Measurements from ENCODE around the gene ANAPC13.
A peak's percentile ranks its signal among the peaks of the same experiment; 100 is the strongest.

ANAPC13 gene

DNA sequence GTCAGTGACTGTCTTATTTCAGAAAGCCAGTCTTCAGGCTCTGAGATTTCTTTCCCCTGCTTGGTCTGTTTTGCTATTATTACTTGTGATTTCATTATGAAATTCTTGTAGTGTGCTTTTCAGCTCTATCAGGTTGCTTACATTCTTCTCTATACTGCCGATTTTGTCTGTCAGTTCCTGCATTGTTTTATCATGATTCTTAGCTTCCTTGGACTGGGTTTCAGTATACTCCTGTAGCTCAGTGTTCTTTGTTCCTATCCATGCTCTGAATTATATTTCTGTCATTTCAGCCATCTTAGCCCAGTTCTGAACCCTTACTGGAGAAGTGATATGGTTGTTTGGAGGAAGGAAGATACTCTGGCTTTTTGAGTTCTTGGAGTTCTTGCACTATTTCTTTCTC lies 40.5 kb upstream of the ANAPC13 start:
- Histone ChIP-seq H3K27ac (ENCODE audit: low read depth, low read length) (no peak overlapping the region), H3K79me1 (ENCODE audit: low read length) (peaks cover 5% of the 10 kb centered on the region), H3K4me1 (ENCODE audit: control insufficient read depth, low read depth, low read length) (no peaks in the 10 kb centered on the region), H3K4me2 (ENCODE audit: low read length) (no peak overlapping the region), H3K27me3 (ENCODE audit: insufficient read depth, low read length, poor library complexity) (no peaks in the 10 kb centered on the region), H3K4me3 (ENCODE audit: low read length) (no peak overlapping the region), H2BK5ac (ENCODE audit: low read length) (no peak overlapping the region), H3K18ac (ENCODE audit: low read length) (no peak overlapping the region), H3K23ac (ENCODE audit: low read length) (no peak overlapping the region), H4K5ac (ENCODE audit: low read length) (no peak overlapping the region), H3K36me3 (ENCODE audit: control insufficient read depth, insufficient read depth, low read length) (no peaks in the 10 kb centered on the region), H4K8ac (ENCODE audit: low read depth, low read length) (no peak overlapping the region), H3K9ac (ENCODE audit: low read length) (no peak overlapping the region), H3K4ac (ENCODE audit: low read depth, low read length) (no peak overlapping the region), H2AK5ac (ENCODE audit: low read length) (no peak overlapping the region), H3K79me2 (ENCODE audit: control insufficient read depth, insufficient read depth, low read length) (no peaks in the 10 kb centered on the region), H2BK120ac (ENCODE audit: low read depth, low read length) (no peak overlapping the region), H3K56ac (ENCODE audit: low read length) (no peak overlapping the region), H2BK15ac (replicated peaks; ENCODE audit: low read depth) (no peak overlapping the region)
- DNase-seq: no peak
- WGBS (ENCODE audit: extremely low coverage, insufficient coverage, low lambda C conversion rate): no CpG with 5 or more reads among the region's 1 CpG

DNA sequence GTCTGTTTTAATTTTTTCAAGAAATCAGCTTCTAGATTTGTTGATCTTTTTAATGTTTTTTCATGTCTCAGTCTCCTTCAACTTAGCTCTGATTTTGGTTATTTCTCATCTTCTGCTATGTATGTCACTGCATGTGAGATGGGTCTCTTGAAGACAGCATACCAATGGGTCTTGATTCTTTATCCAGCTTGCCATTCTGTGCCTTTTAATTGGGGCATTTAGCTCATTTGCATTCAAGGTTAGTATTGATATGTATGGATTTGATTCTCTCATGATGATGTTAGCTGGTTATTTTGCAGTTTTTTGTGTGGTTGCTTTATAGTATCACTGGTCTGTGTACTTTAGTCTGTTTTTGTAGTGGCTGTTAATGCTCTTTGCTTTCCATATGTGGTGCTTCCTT lies 39.5 kb upstream of the ANAPC13 start:
- H2BK5ac ChIP-seq (ENCODE audit: low read length): no peak overlapping the region
- DNase-seq: no peak
- H3K27ac ChIP-seq (ENCODE audit: low read depth, low read length): no peak overlapping the region
- no peaks in the 10 kb centered on the region for H3K27me3 ChIP-seq (ENCODE audit: insufficient read depth, low read length, poor library complexity)
- no peaks in the 10 kb centered on the region for H3K79me2 ChIP-seq (ENCODE audit: control insufficient read depth, insufficient read depth, low read length)
- no peak overlapping the region for H4K8ac ChIP-seq (ENCODE audit: low read depth, low read length)
- H3K79me1 ChIP-seq (ENCODE audit: low read length): peaks cover 5% of the 10 kb centered on the region
- H3K18ac ChIP-seq (ENCODE audit: low read length): no peak overlapping the region
- no peak overlapping the region for H3K9ac ChIP-seq (ENCODE audit: low read length)
- H3K4me1 ChIP-seq (ENCODE audit: control insufficient read depth, low read depth, low read length): no peaks in the 10 kb centered on the region
- H3K4me2 ChIP-seq (ENCODE audit: low read length): no peak overlapping the region
- no peak overlapping the region for H2BK15ac ChIP-seq (replicated peaks; ENCODE audit: low read depth)
- no peaks in the 10 kb centered on the region for H3K36me3 ChIP-seq (ENCODE audit: control insufficient read depth, insufficient read depth, low read length)
- H3K23ac ChIP-seq (ENCODE audit: low read length): no peak overlapping the region
- H2BK120ac ChIP-seq (ENCODE audit: low read depth, low read length): no peak overlapping the region
- no peak overlapping the region for H3K4ac ChIP-seq (ENCODE audit: low read depth, low read length)
- H3K56ac ChIP-seq (ENCODE audit: low read length): no peak overlapping the region
- H4K5ac ChIP-seq (ENCODE audit: low read length): no peak overlapping the region
- no peak overlapping the region for H2AK5ac ChIP-seq (ENCODE audit: low read length)
- H3K4me3 ChIP-seq (ENCODE audit: low read length): no peak overlapping the region

DNA sequence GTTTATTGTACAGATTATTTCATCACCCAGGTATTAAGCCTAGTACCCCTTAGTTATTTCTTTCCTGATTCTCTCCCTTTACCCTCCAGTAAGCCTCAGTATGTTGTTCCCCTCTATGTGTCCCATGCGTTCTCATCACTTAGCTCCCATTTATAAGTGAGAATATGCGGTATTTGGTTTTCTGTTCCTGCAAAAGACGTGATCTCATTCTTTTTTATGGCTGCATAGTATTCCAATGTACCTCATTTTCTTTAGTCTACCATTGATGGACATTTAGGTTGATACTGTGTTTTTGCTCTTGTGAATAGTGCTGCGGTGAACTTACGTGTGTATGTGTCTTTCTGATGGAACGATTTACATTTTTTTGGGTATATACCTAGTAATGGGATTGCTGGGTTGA lies 36.8 kb upstream of the ANAPC13 start:
- Histone ChIP-seq H2BK5ac (ENCODE audit: low read length) (no peak overlapping the region), H3K23ac (ENCODE audit: low read length) (no peak overlapping the region), H3K56ac (ENCODE audit: low read length) (no peak overlapping the region), H3K4ac (ENCODE audit: low read depth, low read length) (no peak overlapping the region), H3K27me3 (ENCODE audit: insufficient read depth, low read length, poor library complexity) (no peaks in the 10 kb centered on the region), H2AK5ac (ENCODE audit: low read length) (no peak overlapping the region), H3K36me3 (ENCODE audit: control insufficient read depth, insufficient read depth, low read length) (no peaks in the 10 kb centered on the region), H3K4me3 (ENCODE audit: low read length) (no peak overlapping the region), H4K5ac (ENCODE audit: low read length) (no peak overlapping the region), H3K27ac (ENCODE audit: low read depth, low read length) (no peak overlapping the region), H3K79me1 (ENCODE audit: low read length) (peaks cover 5% of the 10 kb centered on the region), H3K18ac (ENCODE audit: low read length) (no peak overlapping the region), H2BK120ac (ENCODE audit: low read depth, low read length) (no peak overlapping the region), H3K79me2 (ENCODE audit: control insufficient read depth, insufficient read depth, low read length) (no peaks in the 10 kb centered on the region), H3K4me1 (ENCODE audit: control insufficient read depth, low read depth, low read length) (no peaks in the 10 kb centered on the region), H3K4me2 (ENCODE audit: low read length) (no peak overlapping the region), H2BK15ac (replicated peaks; ENCODE audit: low read depth) (no peak overlapping the region), H4K8ac (ENCODE audit: low read depth, low read length) (no peak overlapping the region), H3K9ac (ENCODE audit: low read length) (no peak overlapping the region)
- no peak for DNase-seq
- no CpG with 5 or more reads among the region's 6 CpGs for WGBS (ENCODE audit: extremely low coverage, insufficient coverage, low lambda C conversion rate)

DNA sequence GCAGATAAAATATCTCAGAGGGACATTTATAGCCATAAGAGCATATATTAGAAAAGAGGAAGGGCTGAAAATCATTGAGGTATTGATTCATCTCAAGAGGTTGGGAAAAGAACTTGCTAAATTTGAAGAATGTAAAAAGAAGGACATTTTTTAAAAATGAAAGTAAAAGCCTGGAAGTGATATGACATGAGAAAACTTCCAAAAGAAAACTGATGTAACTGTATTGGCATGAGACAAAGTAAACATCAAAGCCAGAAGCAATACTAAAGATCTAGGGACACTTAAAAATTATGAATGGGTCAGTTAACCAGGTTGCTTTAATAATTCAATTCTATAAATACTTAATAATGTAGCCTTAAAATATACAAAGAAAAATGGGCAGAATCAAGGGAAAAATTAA lies 32.0 kb upstream of the ANAPC13 start:
- no peaks in the 10 kb centered on the region for H3K4me1 ChIP-seq (ENCODE audit: control insufficient read depth, low read depth, low read length)
- H3K9ac ChIP-seq (ENCODE audit: low read length): no peak overlapping the region
- no peak overlapping the region for H3K23ac ChIP-seq (ENCODE audit: low read length)
- H3K56ac ChIP-seq (ENCODE audit: low read length): no peak overlapping the region
- no peak overlapping the region for H4K5ac ChIP-seq (ENCODE audit: low read length)
- no peak overlapping the region for H4K8ac ChIP-seq (ENCODE audit: low read depth, low read length)
- no peaks in the 10 kb centered on the region for H3K27me3 ChIP-seq (ENCODE audit: insufficient read depth, low read length, poor library complexity)
- H3K27ac ChIP-seq (ENCODE audit: low read depth, low read length): no peak overlapping the region
- no peak overlapping the region for H3K4me2 ChIP-seq (ENCODE audit: low read length)
- no peak overlapping the region for H2BK15ac ChIP-seq (replicated peaks; ENCODE audit: low read depth)
- H3K36me3 ChIP-seq (ENCODE audit: control insufficient read depth, insufficient read depth, low read length): no peaks in the 10 kb centered on the region
- H3K18ac ChIP-seq (ENCODE audit: low read length): no peak overlapping the region
- no peak overlapping the region for H2BK120ac ChIP-seq (ENCODE audit: low read depth, low read length)
- no peaks in the 10 kb centered on the region for H3K79me2 ChIP-seq (ENCODE audit: control insufficient read depth, insufficient read depth, low read length)
- no peak overlapping the region for H3K4me3 ChIP-seq (ENCODE audit: low read length)
- H2AK5ac ChIP-seq (ENCODE audit: low read length): no peak overlapping the region
- H3K79me1 ChIP-seq (ENCODE audit: low read length): no peaks in the 10 kb centered on the region
- DNase-seq: no peak
- H2BK5ac ChIP-seq (ENCODE audit: low read length): no peak overlapping the region
- no peak overlapping the region for H3K4ac ChIP-seq (ENCODE audit: low read depth, low read length)

DNA sequence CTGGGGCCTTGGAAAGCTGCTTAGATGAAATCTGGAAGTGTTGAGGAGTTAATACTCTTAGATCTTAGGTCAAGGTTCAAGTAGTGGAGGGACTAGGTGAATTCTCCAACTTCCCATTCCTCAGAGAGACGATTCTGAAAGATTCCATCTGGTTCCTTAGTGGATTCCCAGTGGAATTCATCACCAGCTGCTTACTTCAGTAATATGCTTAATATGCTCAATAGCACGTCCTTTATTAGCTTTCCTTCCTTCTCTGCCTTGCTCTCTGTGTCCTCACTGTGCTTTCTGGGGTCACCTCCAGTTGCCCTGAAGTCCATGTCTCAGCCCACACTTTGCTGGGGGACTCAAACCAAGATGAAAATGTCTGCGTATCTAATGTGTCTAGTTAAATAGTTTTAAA lies 31.1 kb upstream of the ANAPC13 start:
- Histone ChIP-seq H3K36me3 (ENCODE audit: control insufficient read depth, insufficient read depth, low read length) (no peaks in the 10 kb centered on the region), H3K79me1 (ENCODE audit: low read length) (no peaks in the 10 kb centered on the region), H2BK5ac (ENCODE audit: low read length) (no peak overlapping the region), H3K9ac (ENCODE audit: low read length) (no peak overlapping the region), H4K8ac (ENCODE audit: low read depth, low read length) (no peak overlapping the region), H3K4ac (ENCODE audit: low read depth, low read length) (no peak overlapping the region), H4K5ac (ENCODE audit: low read length) (no peak overlapping the region), H3K27me3 (ENCODE audit: insufficient read depth, low read length, poor library complexity) (no peaks in the 10 kb centered on the region), H3K4me1 (ENCODE audit: control insufficient read depth, low read depth, low read length) (no peaks in the 10 kb centered on the region), H2AK5ac (ENCODE audit: low read length) (no peak overlapping the region), H2BK15ac (replicated peaks; ENCODE audit: low read depth) (no peak overlapping the region), H3K56ac (ENCODE audit: low read length) (no peak overlapping the region), H3K23ac (ENCODE audit: low read length) (no peak overlapping the region), H3K79me2 (ENCODE audit: control insufficient read depth, insufficient read depth, low read length) (no peaks in the 10 kb centered on the region), H3K4me2 (ENCODE audit: low read length) (no peak overlapping the region), H3K18ac (ENCODE audit: low read length) (no peak overlapping the region), H2BK120ac (ENCODE audit: low read depth, low read length) (no peak overlapping the region), H3K4me3 (ENCODE audit: low read length) (no peak overlapping the region), H3K27ac (ENCODE audit: low read depth, low read length) (no peak overlapping the region)
- DNase-seq: no peak
- WGBS (ENCODE audit: extremely low coverage, insufficient coverage, low lambda C conversion rate): no CpG with 5 or more reads among the region's 3 CpGs

DNA sequence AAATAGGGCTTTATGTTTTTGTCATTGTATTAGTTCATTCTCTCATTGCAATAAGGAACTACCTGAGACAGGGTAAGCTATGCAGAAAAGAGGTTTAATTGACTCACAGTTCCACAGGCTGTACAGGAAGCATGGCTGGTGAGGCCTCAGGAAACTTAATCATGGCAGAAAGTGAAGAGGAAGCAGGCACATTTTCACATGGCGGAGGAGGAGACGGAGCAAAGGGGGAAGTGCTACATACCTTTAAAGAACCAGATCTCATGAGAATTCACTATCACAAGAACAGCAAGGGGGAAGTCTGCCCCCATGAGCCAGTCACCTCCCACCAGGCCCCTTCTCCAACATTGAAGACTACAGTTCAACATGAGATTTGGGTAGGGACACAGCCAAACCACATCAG lies 25.7 kb upstream of the ANAPC13 start:
- Histone ChIP-seq H3K36me3 (ENCODE audit: control insufficient read depth, insufficient read depth, low read length) (no peaks in the 10 kb centered on the region), H3K4me2 (ENCODE audit: low read length) (no peak overlapping the region), H3K9ac (ENCODE audit: low read length) (no peak overlapping the region), H2AK5ac (ENCODE audit: low read length) (no peak overlapping the region), H2BK120ac (ENCODE audit: low read depth, low read length) (no peak overlapping the region), H3K79me2 (ENCODE audit: control insufficient read depth, insufficient read depth, low read length) (no peaks in the 10 kb centered on the region), H3K27ac (ENCODE audit: low read depth, low read length) (no peak overlapping the region), H3K23ac (ENCODE audit: low read length) (no peak overlapping the region), H3K4me3 (ENCODE audit: low read length) (no peak overlapping the region), H4K5ac (ENCODE audit: low read length) (no peak overlapping the region), H3K56ac (ENCODE audit: low read length) (no peak overlapping the region), H2BK5ac (ENCODE audit: low read length) (no peak overlapping the region), H3K79me1 (ENCODE audit: low read length) (no peaks in the 10 kb centered on the region), H2BK15ac (replicated peaks; ENCODE audit: low read depth) (no peak overlapping the region), H3K27me3 (ENCODE audit: insufficient read depth, low read length, poor library complexity) (no peaks in the 10 kb centered on the region), H4K8ac (ENCODE audit: low read depth, low read length) (no peak overlapping the region), H3K18ac (ENCODE audit: low read length) (no peak overlapping the region), H3K4ac (ENCODE audit: low read depth, low read length) (no peak overlapping the region), H3K4me1 (ENCODE audit: control insufficient read depth, low read depth, low read length) (no peaks in the 10 kb centered on the region)
- WGBS (ENCODE audit: extremely low coverage, insufficient coverage, low lambda C conversion rate): no CpG with 5 or more reads among the region's 2 CpGs
- peak; percentile 10 for DNase-seq
